ENCODE measurements around the gene CCND3. TPM values are rescaled to one million over a fixed set of nuclear protein-coding genes. Genes with fewer than 3 reads are reported as not detected.

CCND3 gene
- total and polyA plus RNA-seq, 10 of the 15 experiments (the other 5 are each of a cell fraction or from before 2014, with no cell fraction given) = 6.0 to 86.4 (median 31.5) TPM

- TF ChIP-seq SKIL (IDR thresholded peaks at IDR 0.05; ENCODE audit: low read depth, poor library complexity, severe bottlenecking) (peak; percentile 37), ZBTB40 (IDR thresholded peaks at IDR 0.05; ENCODE audit: borderline replicate concordance) (no peak; the same call in 1 of the 2 replicates), RELB (IDR thresholded peaks at IDR 0.05; ENCODE audit: low read depth) (peak; percentile 94), E2F4 (IDR thresholded peaks at IDR 0.05; ENCODE audit: low read depth, low read length) (no peak), ZSCAN29 (IDR thresholded peaks at IDR 0.05) (no peak), MLLT1 (IDR thresholded peaks at IDR 0.05) (no peak), IRF5 (IDR thresholded peaks at IDR 0.05; ENCODE audit: borderline replicate concordance) (no peak), IKZF1 (conservative IDR thresholded peaks at IDR 0.05) (peak; percentile 57), SP1 (IDR thresholded peaks at IDR 0.05; ENCODE audit: low read depth, low read length) (no peak), E4F1 (IDR thresholded peaks at IDR 0.05; ENCODE audit: borderline replicate concordance, partially characterized antibody) (peak; percentile 14), IKZF2 (IDR thresholded peaks at IDR 0.05) (peak; percentile 19 to 29; a peak in 2 of 4 replicates), ZNF24 (IDR thresholded peaks at IDR 0.05) (no peak)
These were observed 46.0 kb downstream of the CCND3 start, which contains the start of gene USP49 (continued) for GRCh38 chr6:41895300-41896233.

All from GM12878 (cell line).